ENCODE data around the gene WNT7B. TPM values are rescaled to one million over a fixed set of nuclear protein-coding genes. Genes with fewer than 3 reads are reported as not detected.

The WNT7B gene
- total RNA-seq, 4 donors from 2014 or later: 18.7 to 54.4 (median 44.1) TPM

DNA sequence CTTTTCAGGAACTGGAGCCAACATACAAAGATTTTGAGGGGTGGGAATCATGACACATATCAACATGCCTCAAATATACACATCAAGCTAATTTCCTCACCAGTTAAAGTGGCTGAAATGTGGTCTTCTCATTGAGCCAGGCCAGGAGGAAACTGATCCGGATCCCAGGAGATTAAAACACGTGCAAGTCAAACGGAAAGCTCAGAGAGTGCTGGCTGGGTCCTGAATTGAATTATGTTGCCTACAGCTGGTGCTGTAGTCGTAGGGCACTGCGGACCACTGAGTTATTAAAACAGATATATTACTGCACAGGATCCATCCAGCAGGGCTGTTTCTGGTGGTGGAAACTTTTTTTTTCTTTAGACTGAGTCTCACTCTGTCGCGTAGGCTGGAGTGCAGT lies 14.1 kb upstream of the WNT7B start:
- TF ChIP-seq EP300 (IDR thresholded peaks at IDR 0.05) (no peak), POLR2AphosphoS5 (IDR thresholded peaks at IDR 0.05) (no peak), POLR2A (IDR thresholded peaks at IDR 0.05) (no peak)
- TF ChIP-seq, protein P1, sequence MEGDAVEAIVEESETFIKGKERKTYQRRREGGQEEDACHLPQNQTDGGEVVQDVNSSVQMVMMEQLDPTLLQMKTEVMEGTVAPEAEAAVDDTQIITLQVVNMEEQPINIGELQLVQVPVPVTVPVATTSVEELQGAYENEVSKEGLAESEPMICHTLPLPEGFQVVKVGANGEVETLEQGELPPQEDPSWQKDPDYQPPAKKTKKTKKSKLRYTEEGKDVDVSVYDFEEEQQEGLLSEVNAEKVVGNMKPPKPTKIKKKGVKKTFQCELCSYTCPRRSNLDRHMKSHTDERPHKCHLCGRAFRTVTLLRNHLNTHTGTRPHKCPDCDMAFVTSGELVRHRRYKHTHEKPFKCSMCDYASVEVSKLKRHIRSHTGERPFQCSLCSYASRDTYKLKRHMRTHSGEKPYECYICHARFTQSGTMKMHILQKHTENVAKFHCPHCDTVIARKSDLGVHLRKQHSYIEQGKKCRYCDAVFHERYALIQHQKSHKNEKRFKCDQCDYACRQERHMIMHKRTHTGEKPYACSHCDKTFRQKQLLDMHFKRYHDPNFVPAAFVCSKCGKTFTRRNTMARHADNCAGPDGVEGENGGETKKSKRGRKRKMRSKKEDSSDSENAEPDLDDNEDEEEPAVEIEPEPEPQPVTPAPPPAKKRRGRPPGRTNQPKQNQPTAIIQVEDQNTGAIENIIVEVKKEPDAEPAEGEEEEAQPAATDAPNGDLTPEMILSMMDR (IDR thresholded peaks at IDR 0.05): no peak
- Histone ChIP-seq H3K36me3 (no peaks in the 10 kb centered on the region), H3K4me1 (peaks cover 18% of the 10 kb centered on the region), H3K4me3 (no peak overlapping the region), H3K27ac (no peak overlapping the region), H3K27me3 (no peaks in the 10 kb centered on the region), H3K9me3 (no peaks in the 10 kb centered on the region)
- no peak for DNase-seq (ENCODE audit: low spot score in 2 of 2)
- 73% methylated on average over 7 of the region's 7 CpGs for WGBS

DNA sequence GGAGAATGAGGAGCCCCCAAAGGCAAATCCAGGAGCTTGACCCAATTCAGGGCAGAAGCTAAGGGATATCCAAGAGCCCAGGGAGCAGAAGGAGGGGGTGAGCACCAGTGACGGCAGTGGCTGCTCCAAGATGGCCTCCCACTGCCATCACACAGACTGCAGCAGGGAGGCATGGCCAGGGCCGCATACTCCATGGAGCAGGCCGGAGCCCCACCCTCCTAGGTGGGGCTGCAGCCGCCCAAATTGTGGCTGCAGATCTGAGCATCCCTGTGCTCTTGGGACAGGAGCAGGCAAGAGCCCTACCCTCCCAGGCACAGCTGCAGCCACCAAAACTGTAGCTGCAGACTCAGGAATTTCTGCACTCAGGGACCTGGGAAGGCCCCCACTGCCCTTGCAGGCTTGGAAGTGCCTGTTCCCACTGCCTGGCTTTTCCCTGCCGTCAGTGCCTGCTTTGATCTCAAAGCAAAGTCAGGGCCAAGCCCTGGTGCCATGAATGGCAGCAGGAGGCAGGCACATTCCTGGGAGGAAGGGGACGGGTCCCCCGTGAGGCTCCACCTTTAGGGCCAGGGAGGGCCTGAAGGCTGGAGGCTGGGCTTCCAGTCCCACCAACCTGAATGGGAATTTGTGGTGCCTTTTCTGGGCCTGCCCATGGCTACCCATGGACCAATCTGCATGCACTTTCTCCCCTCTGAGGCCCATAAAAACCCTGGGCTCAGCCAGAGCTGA lies 10.3 kb upstream of the WNT7B start:
- Histone ChIP-seq H3K36me3 (no peaks in the 10 kb centered on the region), H3K27ac (no peak overlapping the region), H3K4me1 (no peaks in the 10 kb centered on the region), H3K4me3 (no peak overlapping the region), H3K9me3 (no peaks in the 10 kb centered on the region), H3K27me3 (no peaks in the 10 kb centered on the region)
- no peak for TF ChIP-seq POLR2A (IDR thresholded peaks at IDR 0.05)
- no peak for TF ChIP-seq POLR2AphosphoS5 (IDR thresholded peaks at IDR 0.05)
- TF ChIP-seq, protein P1 (IDR thresholded peaks at IDR 0.05): no peak
- TF ChIP-seq EP300 (IDR thresholded peaks at IDR 0.05): no peak
- no peak for DNase-seq (ENCODE audit: low spot score in 2 of 2)
- 100% methylated on average over 1 of the region's 7 CpGs for WGBS

DNA sequence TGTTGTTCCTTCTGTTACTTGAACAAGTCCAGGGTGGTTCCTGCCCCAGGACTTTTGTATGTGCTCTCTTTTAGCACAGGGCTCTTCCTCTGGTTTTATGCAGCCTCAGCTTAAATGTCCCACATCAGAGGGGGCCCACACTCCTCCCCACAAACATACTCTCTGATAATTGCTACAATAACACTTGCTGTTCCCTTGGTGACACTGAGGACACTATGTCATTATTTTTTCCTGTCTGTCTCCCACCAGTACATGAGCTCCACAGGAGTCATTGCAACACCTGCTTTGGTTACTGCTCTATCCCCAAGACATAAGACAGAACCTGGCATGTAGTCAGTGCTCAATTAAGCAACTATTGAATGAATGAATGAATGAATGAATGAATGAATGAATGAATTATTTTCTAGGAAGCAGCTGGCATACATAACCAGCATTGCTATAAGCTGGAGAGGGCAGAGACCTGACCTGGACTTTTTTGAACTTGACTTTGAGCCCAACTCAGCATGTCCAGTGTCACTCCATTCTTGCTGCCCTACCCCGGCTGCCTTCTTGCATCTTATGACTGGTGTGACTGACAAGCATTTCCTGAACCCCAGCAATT lies 7.5 kb upstream of the WNT7B start:
- WGBS: 92% methylated on average over 1 of the region's 1 CpG
- no peak for DNase-seq (ENCODE audit: low spot score in 2 of 2)
- H3K4me1 ChIP-seq: peaks cover under 1% of the 10 kb centered on the region

DNA sequence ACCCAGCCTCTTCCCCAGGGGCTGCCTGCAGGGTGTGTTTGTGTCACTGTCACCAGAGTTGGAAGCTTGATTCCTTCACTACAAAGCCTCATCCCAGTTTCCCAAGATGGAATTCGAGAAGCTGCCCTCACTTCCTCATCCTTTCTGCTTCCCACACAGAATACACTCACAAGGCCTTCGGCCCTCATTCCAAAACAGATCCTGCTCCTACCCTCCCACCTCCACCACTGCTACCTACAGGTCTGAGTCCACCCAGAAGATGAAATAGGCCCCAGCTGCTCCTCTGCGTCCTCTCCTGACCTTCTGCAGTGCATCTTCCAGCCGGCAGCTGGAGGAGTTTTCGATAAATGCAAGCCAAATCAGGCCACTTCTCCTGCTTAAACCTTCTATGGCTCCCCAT lies 6.8 kb upstream of the WNT7B start:
- no peak overlapping the region for H3K27ac ChIP-seq
- TF ChIP-seq POLR2AphosphoS5 (IDR thresholded peaks at IDR 0.05) (no peak), EP300 (IDR thresholded peaks at IDR 0.05) (no peak), POLR2A (IDR thresholded peaks at IDR 0.05) (no peak)
- TF ChIP-seq, protein P1 (IDR thresholded peaks at IDR 0.05): no peak
- peaks cover 7% of the 10 kb centered on the region for H3K4me1 ChIP-seq
- no peaks in the 10 kb centered on the region for H3K9me3 ChIP-seq
- WGBS: 82% methylated on average over 5 of the region's 5 CpGs
- H3K4me3 ChIP-seq: no peak overlapping the region
- DNase-seq (ENCODE audit: low spot score in 2 of 2): no peak
- no peaks in the 10 kb centered on the region for H3K36me3 ChIP-seq
- no peaks in the 10 kb centered on the region for H3K27me3 ChIP-seq

More for the DNA sequence above, 7.5 kb upstream of the WNT7B start:
- H3K4me3 ChIP-seq: no peak overlapping the region
- no peaks in the 10 kb centered on the region for H3K27me3 ChIP-seq
- TF ChIP-seq EP300 (IDR thresholded peaks at IDR 0.05) (no peak), POLR2AphosphoS5 (IDR thresholded peaks at IDR 0.05) (no peak), POLR2A (IDR thresholded peaks at IDR 0.05) (no peak)
- TF ChIP-seq, protein P1 (IDR thresholded peaks at IDR 0.05): no peak
- no peak overlapping the region for H3K27ac ChIP-seq
- H3K9me3 ChIP-seq: no peaks in the 10 kb centered on the region
- H3K36me3 ChIP-seq: no peaks in the 10 kb centered on the region

DNA sequence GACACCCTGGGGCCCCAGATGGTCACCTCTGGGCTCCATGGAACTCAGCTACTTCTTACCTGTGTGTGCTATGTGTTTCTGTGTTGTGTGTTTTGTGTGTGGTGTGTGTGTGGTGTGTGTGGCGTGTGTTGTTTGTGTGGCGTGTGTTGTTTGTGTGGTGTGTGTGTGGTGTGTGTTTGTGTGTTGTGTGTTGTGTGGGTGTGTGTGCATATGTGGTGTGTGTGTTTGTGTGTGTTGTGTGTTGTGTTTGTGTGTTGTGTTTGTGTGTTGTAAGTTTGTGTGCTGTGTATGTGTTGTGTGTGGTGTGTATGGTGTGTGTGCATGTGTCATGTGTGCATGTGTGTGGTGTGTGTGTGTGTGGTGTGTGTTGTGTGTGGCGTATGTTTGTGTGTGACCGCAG lies 3.8 kb upstream of the WNT7B start:
- Histone ChIP-seq H3K27ac (no peak overlapping the region), H3K27me3 (peaks cover 28% of the 10 kb centered on the region), H3K9me3 (no peaks in the 10 kb centered on the region), H3K4me3 (no peak overlapping the region), H3K4me1 (peaks cover 36% of the 10 kb centered on the region), H3K36me3 (no peaks in the 10 kb centered on the region)
- TF ChIP-seq, protein P1 (IDR thresholded peaks at IDR 0.05): no peak
- TF ChIP-seq POLR2A (IDR thresholded peaks at IDR 0.05) (no peak), POLR2AphosphoS5 (IDR thresholded peaks at IDR 0.05) (no peak), EP300 (IDR thresholded peaks at IDR 0.05) (no peak)
- DNase-seq (ENCODE audit: low spot score in 2 of 2): no peak
- WGBS: 92% methylated on average over 4 of the region's 4 CpGs

All from suprapubic skin (tissue), 4 donors.